ENCODE measurements around the gene DOCK4.

DOCK4 gene

GRCh38 chr7:111678986-111679385 is 527.2 kb downstream of the DOCK4 start:
- Histone ChIP-seq H4K91ac (ENCODE audit: low read length) (no peak overlapping the region), H3K27ac (ENCODE audit: low read length, poor library complexity, severe bottlenecking) (no peak overlapping the region), H3K4me2 (ENCODE audit: low read length, poor library complexity, severe bottlenecking) (no peak overlapping the region), H3K4me1 (ENCODE audit: control insufficient read depth, insufficient read depth, low read depth, low read length) (no peaks in the 10 kb centered on the region), H3K27me3 (ENCODE audit: control insufficient read depth in 1 of 2, insufficient read depth in 1 of 2, low read length in 2 of 2) (no peaks in the 10 kb centered on the region), H3K18ac (ENCODE audit: low read depth in 1 of 2, low read length in 2 of 2) (no peak overlapping the region), H2BK12ac (ENCODE audit: low read length in 2 of 2) (no peak overlapping the region), H2AFZ (ENCODE audit: low read depth, low read length) (no peak overlapping the region), H3K4me3 (ENCODE audit: insufficient read depth in 1 of 2, low read depth in 1 of 2, low read length in 2 of 2) (no peak overlapping the region), H3K9ac (ENCODE audit: low read length) (no peak overlapping the region), H3K14ac (ENCODE audit: low read length in 2 of 2) (no peak overlapping the region), H3K79me1 (replicated peaks; ENCODE audit: low read length, poor library complexity, severe bottlenecking) (no peaks in the 10 kb centered on the region), H2AK5ac (ENCODE audit: low read length, severe bottlenecking) (no peak overlapping the region), H2BK15ac (ENCODE audit: low read depth, poor library complexity, severe bottlenecking) (no peak overlapping the region), H2BK120ac (ENCODE audit: low read depth, low read length) (no peak overlapping the region), H3K23ac (ENCODE audit: low read length in 2 of 2) (no peak overlapping the region), H3K4ac (ENCODE audit: low read depth in 1 of 2, low read length in 2 of 2) (no peak overlapping the region), H3K36me3 (ENCODE audit: control insufficient read depth in 1 of 2, insufficient read depth in 2 of 2, low read depth in 1 of 2, low read length in 2 of 2) (no peaks in the 10 kb centered on the region), H4K8ac (ENCODE audit: low read length) (no peak overlapping the region), H2BK5ac (ENCODE audit: low read depth, low read length, poor library complexity, severe bottlenecking) (no peak overlapping the region), H3K9me3 (ENCODE audit: control insufficient read depth, low read length) (no peaks in the 10 kb centered on the region)
- 54% methylated on average over 2 of the region's 2 CpGs for WGBS
- no peak for DNase-seq

GRCh38 chr7:111678281-111678680 is 527.9 kb downstream of the DOCK4 start:
- Histone ChIP-seq H2BK15ac (ENCODE audit: low read depth, poor library complexity, severe bottlenecking) (no peak overlapping the region), H2AK5ac (ENCODE audit: low read length, severe bottlenecking) (no peak overlapping the region), H3K9me3 (ENCODE audit: control insufficient read depth, low read length) (no peaks in the 10 kb centered on the region), H2BK5ac (ENCODE audit: low read depth, low read length, poor library complexity, severe bottlenecking) (no peak overlapping the region), H3K4me1 (ENCODE audit: control insufficient read depth, insufficient read depth, low read depth, low read length) (no peaks in the 10 kb centered on the region), H2BK12ac (ENCODE audit: low read length in 2 of 2) (no peak overlapping the region), H3K4me2 (ENCODE audit: low read length, poor library complexity, severe bottlenecking) (no peak overlapping the region), H2BK120ac (ENCODE audit: low read depth, low read length) (no peak overlapping the region), H3K4me3 (ENCODE audit: insufficient read depth in 1 of 2, low read depth in 1 of 2, low read length in 2 of 2) (no peak overlapping the region), H3K4ac (ENCODE audit: low read depth in 1 of 2, low read length in 2 of 2) (no peak overlapping the region), H3K79me1 (replicated peaks; ENCODE audit: low read length, poor library complexity, severe bottlenecking) (no peaks in the 10 kb centered on the region), H3K9ac (ENCODE audit: low read length) (no peak overlapping the region), H4K8ac (ENCODE audit: low read length) (no peak overlapping the region), H3K14ac (ENCODE audit: low read length in 2 of 2) (no peak overlapping the region), H2AFZ (ENCODE audit: low read depth, low read length) (no peak overlapping the region), H4K91ac (ENCODE audit: low read length) (no peak overlapping the region), H3K18ac (ENCODE audit: low read depth in 1 of 2, low read length in 2 of 2) (no peak overlapping the region), H3K27ac (ENCODE audit: low read length, poor library complexity, severe bottlenecking) (no peak overlapping the region), H3K27me3 (ENCODE audit: control insufficient read depth in 1 of 2, insufficient read depth in 1 of 2, low read length in 2 of 2) (no peaks in the 10 kb centered on the region), H3K23ac (ENCODE audit: low read length in 2 of 2) (no peak overlapping the region), H3K36me3 (ENCODE audit: control insufficient read depth in 1 of 2, insufficient read depth in 2 of 2, low read depth in 1 of 2, low read length in 2 of 2) (no peaks in the 10 kb centered on the region)
- 48% methylated on average over 2 of the region's 3 CpGs for WGBS
- DNase-seq, result no peak

DNA sequence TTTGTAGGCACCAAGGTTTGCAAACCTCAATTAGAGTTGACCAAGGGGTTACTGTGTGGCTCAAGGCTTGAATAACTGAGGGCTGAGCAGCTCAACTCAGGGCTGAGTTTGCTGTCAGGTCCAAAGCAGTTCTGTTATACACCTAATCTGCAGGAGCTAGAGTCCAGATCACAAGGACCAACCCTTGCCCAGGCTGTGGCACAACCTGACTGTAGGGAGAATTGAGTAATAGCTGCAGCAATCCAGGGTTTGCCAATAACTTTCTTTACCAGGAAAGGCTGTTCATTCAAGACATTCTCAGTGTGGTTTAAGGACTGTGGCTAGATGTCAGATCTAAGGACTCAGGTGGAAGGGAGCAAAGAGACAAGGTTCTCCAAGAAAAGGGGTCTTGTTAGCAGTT is 528.4 kb downstream of the DOCK4 start:
- no peak overlapping the region for H4K91ac ChIP-seq (ENCODE audit: low read length)
- no peak overlapping the region for H3K4ac ChIP-seq (ENCODE audit: low read depth in 1 of 2, low read length in 2 of 2)
- H3K4me2 ChIP-seq (ENCODE audit: low read length, poor library complexity, severe bottlenecking), result no peak overlapping the region
- H2BK5ac ChIP-seq (ENCODE audit: low read depth, low read length, poor library complexity, severe bottlenecking), result no peak overlapping the region
- no peak overlapping the region for H2BK12ac ChIP-seq (ENCODE audit: low read length in 2 of 2)
- no peak overlapping the region for H3K23ac ChIP-seq (ENCODE audit: low read length in 2 of 2)
- no peaks in the 10 kb centered on the region for H3K4me1 ChIP-seq (ENCODE audit: control insufficient read depth, insufficient read depth, low read depth, low read length)
- H2BK15ac ChIP-seq (ENCODE audit: low read depth, poor library complexity, severe bottlenecking), result no peak overlapping the region
- H3K4me3 ChIP-seq (ENCODE audit: insufficient read depth in 1 of 2, low read depth in 1 of 2, low read length in 2 of 2), result no peak overlapping the region
- no peak overlapping the region for H3K9ac ChIP-seq (ENCODE audit: low read length)
- no peak overlapping the region for H3K18ac ChIP-seq (ENCODE audit: low read depth in 1 of 2, low read length in 2 of 2)
- no peak overlapping the region for H3K27ac ChIP-seq (ENCODE audit: low read length, poor library complexity, severe bottlenecking)
- H2AK5ac ChIP-seq (ENCODE audit: low read length, severe bottlenecking), result no peak overlapping the region
- no peak overlapping the region for H3K14ac ChIP-seq (ENCODE audit: low read length in 2 of 2)
- no peak overlapping the region for H4K8ac ChIP-seq (ENCODE audit: low read length)
- H2BK120ac ChIP-seq (ENCODE audit: low read depth, low read length), result no peak overlapping the region
- H3K9me3 ChIP-seq (ENCODE audit: control insufficient read depth, low read length), result no peaks in the 10 kb centered on the region
- H3K79me1 ChIP-seq (replicated peaks; ENCODE audit: low read length, poor library complexity, severe bottlenecking), result no peaks in the 10 kb centered on the region
- H3K27me3 ChIP-seq (ENCODE audit: control insufficient read depth in 1 of 2, insufficient read depth in 1 of 2, low read length in 2 of 2), result no peaks in the 10 kb centered on the region
- H3K36me3 ChIP-seq (ENCODE audit: control insufficient read depth in 1 of 2, insufficient read depth in 2 of 2, low read depth in 1 of 2, low read length in 2 of 2), result no peaks in the 10 kb centered on the region
- DNase-seq, result no peak
- H2AFZ ChIP-seq (ENCODE audit: low read depth, low read length), result no peak overlapping the region

GRCh38 chr7:111676811-111677210 is 529.4 kb downstream of the DOCK4 start:
- no peaks in the 10 kb centered on the region for H3K27me3 ChIP-seq (ENCODE audit: control insufficient read depth in 1 of 2, insufficient read depth in 1 of 2, low read length in 2 of 2)
- no peaks in the 10 kb centered on the region for H3K79me1 ChIP-seq (replicated peaks; ENCODE audit: low read length, poor library complexity, severe bottlenecking)
- H3K18ac ChIP-seq (ENCODE audit: low read depth in 1 of 2, low read length in 2 of 2), result no peak overlapping the region
- no peak overlapping the region for H3K27ac ChIP-seq (ENCODE audit: low read length, poor library complexity, severe bottlenecking)
- H3K9me3 ChIP-seq (ENCODE audit: control insufficient read depth, low read length), result no peaks in the 10 kb centered on the region
- WGBS, result 87% methylated on average over 2 of the region's 2 CpGs
- no peak overlapping the region for H2BK15ac ChIP-seq (ENCODE audit: low read depth, poor library complexity, severe bottlenecking)
- H3K9ac ChIP-seq (ENCODE audit: low read length), result no peak overlapping the region
- no peak overlapping the region for H3K23ac ChIP-seq (ENCODE audit: low read length in 2 of 2)
- H2AFZ ChIP-seq (ENCODE audit: low read depth, low read length), result no peak overlapping the region
- H2BK120ac ChIP-seq (ENCODE audit: low read depth, low read length), result no peak overlapping the region
- no peak overlapping the region for H3K4ac ChIP-seq (ENCODE audit: low read depth in 1 of 2, low read length in 2 of 2)
- no peak overlapping the region for H2BK5ac ChIP-seq (ENCODE audit: low read depth, low read length, poor library complexity, severe bottlenecking)
- H2AK5ac ChIP-seq (ENCODE audit: low read length, severe bottlenecking), result no peak overlapping the region
- H3K4me2 ChIP-seq (ENCODE audit: low read length, poor library complexity, severe bottlenecking), result no peak overlapping the region
- no peak overlapping the region for H2BK12ac ChIP-seq (ENCODE audit: low read length in 2 of 2)
- H3K14ac ChIP-seq (ENCODE audit: low read length in 2 of 2), result no peak overlapping the region
- DNase-seq, result no peak
- no peak overlapping the region for H3K4me3 ChIP-seq (ENCODE audit: insufficient read depth in 1 of 2, low read depth in 1 of 2, low read length in 2 of 2)
- H3K4me1 ChIP-seq (ENCODE audit: control insufficient read depth, insufficient read depth, low read depth, low read length), result no peaks in the 10 kb centered on the region
- H3K36me3 ChIP-seq (ENCODE audit: control insufficient read depth in 1 of 2, insufficient read depth in 2 of 2, low read depth in 1 of 2, low read length in 2 of 2), result no peaks in the 10 kb centered on the region
- no peak overlapping the region for H4K8ac ChIP-seq (ENCODE audit: low read length)
- H4K91ac ChIP-seq (ENCODE audit: low read length), result no peak overlapping the region
